ENCODE results near the gene SLC27A1.
A peak's percentile ranks its signal among the peaks of the same experiment; 100 is the strongest.

Gene SLC27A1

GRCh38 chr19:17470068-17470841 is at the start of gene SLC27A1:
Gene SLC27A1, plus strand, starts transcription at chr19:17470524. Its CDS starts 17 bp downstream, at chr19:17470541.
- H2AFZ ChIP-seq (ENCODE audit: low read depth, low read length) = peak within 1 kb of the TSS; percentile 72
- H3K36me3 ChIP-seq (ENCODE audit: insufficient read depth, low read length) = no peaks in the 10 kb centered on the region
- no peaks in the 10 kb centered on the region for H3K9me3 ChIP-seq (ENCODE audit: low read length)
- peak within 1 kb of the TSS; percentile 66 for H3K4me3 ChIP-seq (ENCODE audit: low read length)
- peaks cover 19% of the 10 kb centered on the region for H3K4me1 ChIP-seq (ENCODE audit: insufficient read depth, low read length)
- peaks cover 5% of the 10 kb centered on the region for H3K27me3 ChIP-seq (ENCODE audit: insufficient read depth, low read length)

GRCh38 chr19:17421942-17422341 is 48.4 kb upstream of the SLC27A1 start:
- no peaks in the 10 kb centered on the region for H3K9me3 ChIP-seq (ENCODE audit: low read length)
- no peaks in the 10 kb centered on the region for H3K27me3 ChIP-seq (ENCODE audit: insufficient read depth, low read length)
- peaks cover 12% of the 10 kb centered on the region for H3K4me1 ChIP-seq (ENCODE audit: insufficient read depth, low read length)
- no peak overlapping the region for H3K4me3 ChIP-seq (ENCODE audit: low read length)
- no peak overlapping the region for H2AFZ ChIP-seq (ENCODE audit: low read depth, low read length)
- peaks cover 3% of the 10 kb centered on the region for H3K36me3 ChIP-seq (ENCODE audit: insufficient read depth, low read length)

- H3K9me3 ChIP-seq (ENCODE audit: low read length) = no peaks in the 10 kb centered on the region
- no peak overlapping the region for H2AFZ ChIP-seq (ENCODE audit: low read depth, low read length)
- H3K27me3 ChIP-seq (ENCODE audit: insufficient read depth, low read length) = no peaks in the 10 kb centered on the region
- no peak overlapping the region for H3K4me3 ChIP-seq (ENCODE audit: low read length)
- peaks cover 12% of the 10 kb centered on the region for H3K4me1 ChIP-seq (ENCODE audit: insufficient read depth, low read length)
- peaks cover 3% of the 10 kb centered on the region for H3K36me3 ChIP-seq (ENCODE audit: insufficient read depth, low read length)
These were observed 46.7 kb upstream of the SLC27A1 start for GRCh38 chr19:17423429-17424208.

GRCh38 chr19:17424743-17425365 is 45.5 kb upstream of the SLC27A1 start:
- no peak overlapping the region for H3K4me3 ChIP-seq (ENCODE audit: low read length)
- H3K9me3 ChIP-seq (ENCODE audit: low read length) = no peaks in the 10 kb centered on the region
- no peak overlapping the region for H2AFZ ChIP-seq (ENCODE audit: low read depth, low read length)
- no peaks in the 10 kb centered on the region for H3K27me3 ChIP-seq (ENCODE audit: insufficient read depth, low read length)
- peaks cover 3% of the 10 kb centered on the region for H3K36me3 ChIP-seq (ENCODE audit: insufficient read depth, low read length)
- H3K4me1 ChIP-seq (ENCODE audit: insufficient read depth, low read length) = peaks cover 7% of the 10 kb centered on the region

GRCh38 chr19:17429641-17430113 is 40.6 kb upstream of the SLC27A1 start:
- Histone ChIP-seq H3K36me3 (ENCODE audit: insufficient read depth, low read length) (no peaks in the 10 kb centered on the region), H3K27me3 (ENCODE audit: insufficient read depth, low read length) (no peaks in the 10 kb centered on the region), H3K4me1 (ENCODE audit: insufficient read depth, low read length) (peaks cover 5% of the 10 kb centered on the region), H2AFZ (ENCODE audit: low read depth, low read length) (no peak overlapping the region), H3K4me3 (ENCODE audit: low read length) (no peak overlapping the region), H3K9me3 (ENCODE audit: low read length) (no peaks in the 10 kb centered on the region)

- Histone ChIP-seq H3K4me3 (ENCODE audit: low read length) (no peak overlapping the region), H3K4me1 (ENCODE audit: insufficient read depth, low read length) (no peaks in the 10 kb centered on the region), H2AFZ (ENCODE audit: low read depth, low read length) (no peak overlapping the region), H3K9me3 (ENCODE audit: low read length) (no peaks in the 10 kb centered on the region), H3K27me3 (ENCODE audit: insufficient read depth, low read length) (no peaks in the 10 kb centered on the region), H3K36me3 (ENCODE audit: insufficient read depth, low read length) (peaks cover 4% of the 10 kb centered on the region)
These were observed 38.9 kb upstream of the SLC27A1 start for GRCh38 chr19:17431417-17431816.

GRCh38 chr19:17435218-17435617 is 35.1 kb upstream of the SLC27A1 start:
- Histone ChIP-seq H3K4me3 (ENCODE audit: low read length) (no peak overlapping the region), H2AFZ (ENCODE audit: low read depth, low read length) (no peak overlapping the region), H3K9me3 (ENCODE audit: low read length) (no peaks in the 10 kb centered on the region), H3K36me3 (ENCODE audit: insufficient read depth, low read length) (peaks cover 4% of the 10 kb centered on the region), H3K27me3 (ENCODE audit: insufficient read depth, low read length) (no peaks in the 10 kb centered on the region), H3K4me1 (ENCODE audit: insufficient read depth, low read length) (no peaks in the 10 kb centered on the region)

- Histone ChIP-seq H2AFZ (ENCODE audit: low read depth, low read length) (no peak overlapping the region), H3K36me3 (ENCODE audit: insufficient read depth, low read length) (peaks cover 4% of the 10 kb centered on the region), H3K9me3 (ENCODE audit: low read length) (no peaks in the 10 kb centered on the region), H3K27me3 (ENCODE audit: insufficient read depth, low read length) (no peaks in the 10 kb centered on the region), H3K4me1 (ENCODE audit: insufficient read depth, low read length) (no peaks in the 10 kb centered on the region), H3K4me3 (ENCODE audit: low read length) (no peak overlapping the region)
These were observed 34.0 kb upstream of the SLC27A1 start for GRCh38 chr19:17436094-17436873.

GRCh38 chr19:17436874-17437267 is 33.5 kb upstream of the SLC27A1 start:
- Histone ChIP-seq H3K27me3 (ENCODE audit: insufficient read depth, low read length) (no peaks in the 10 kb centered on the region), H3K36me3 (ENCODE audit: insufficient read depth, low read length) (peaks cover 4% of the 10 kb centered on the region), H3K4me3 (ENCODE audit: low read length) (no peak overlapping the region), H3K4me1 (ENCODE audit: insufficient read depth, low read length) (peaks cover 4% of the 10 kb centered on the region), H3K9me3 (ENCODE audit: low read length) (no peaks in the 10 kb centered on the region), H2AFZ (ENCODE audit: low read depth, low read length) (no peak overlapping the region)

GRCh38 chr19:17441241-17442021 is 28.9 kb upstream of the SLC27A1 start:
- Histone ChIP-seq H2AFZ (ENCODE audit: low read depth, low read length) (no peak overlapping the region), H3K4me1 (ENCODE audit: insufficient read depth, low read length) (peaks cover 4% of the 10 kb centered on the region), H3K36me3 (ENCODE audit: insufficient read depth, low read length) (no peaks in the 10 kb centered on the region), H3K4me3 (ENCODE audit: low read length) (no peak overlapping the region), H3K27me3 (ENCODE audit: insufficient read depth, low read length) (no peaks in the 10 kb centered on the region), H3K9me3 (ENCODE audit: low read length) (no peaks in the 10 kb centered on the region)

GRCh38 chr19:17445526-17446165 is 24.7 kb upstream of the SLC27A1 start:
- no peak overlapping the region for H2AFZ ChIP-seq (ENCODE audit: low read depth, low read length)
- H3K36me3 ChIP-seq (ENCODE audit: insufficient read depth, low read length) = no peaks in the 10 kb centered on the region
- H3K27me3 ChIP-seq (ENCODE audit: insufficient read depth, low read length) = no peaks in the 10 kb centered on the region
- H3K4me3 ChIP-seq (ENCODE audit: low read length) = no peak overlapping the region
- peaks cover 10% of the 10 kb centered on the region for H3K4me1 ChIP-seq (ENCODE audit: insufficient read depth, low read length)
- peaks cover 3% of the 10 kb centered on the region for H3K9me3 ChIP-seq (ENCODE audit: low read length)

All from neuron (in vitro differentiated cells).